Activated T-cell treated with anti-CD3 and anti-CD28 coated beads for 24 hours (primary cell): Measurements from ENCODE around the gene MSLN.
"Not testable (repeated sequence)": the region's sequence is repeated elsewhere in the genome, so short reads cannot be mapped to it uniquely, and the experiment has no call there.

Source experiments
- DNase-seq: peaks from one replicate; pipeline ENCODE4 v3.0.0-alpha.2; 2020; ENCODE audit warnings: low read depth

Gene MSLN

DNA sequence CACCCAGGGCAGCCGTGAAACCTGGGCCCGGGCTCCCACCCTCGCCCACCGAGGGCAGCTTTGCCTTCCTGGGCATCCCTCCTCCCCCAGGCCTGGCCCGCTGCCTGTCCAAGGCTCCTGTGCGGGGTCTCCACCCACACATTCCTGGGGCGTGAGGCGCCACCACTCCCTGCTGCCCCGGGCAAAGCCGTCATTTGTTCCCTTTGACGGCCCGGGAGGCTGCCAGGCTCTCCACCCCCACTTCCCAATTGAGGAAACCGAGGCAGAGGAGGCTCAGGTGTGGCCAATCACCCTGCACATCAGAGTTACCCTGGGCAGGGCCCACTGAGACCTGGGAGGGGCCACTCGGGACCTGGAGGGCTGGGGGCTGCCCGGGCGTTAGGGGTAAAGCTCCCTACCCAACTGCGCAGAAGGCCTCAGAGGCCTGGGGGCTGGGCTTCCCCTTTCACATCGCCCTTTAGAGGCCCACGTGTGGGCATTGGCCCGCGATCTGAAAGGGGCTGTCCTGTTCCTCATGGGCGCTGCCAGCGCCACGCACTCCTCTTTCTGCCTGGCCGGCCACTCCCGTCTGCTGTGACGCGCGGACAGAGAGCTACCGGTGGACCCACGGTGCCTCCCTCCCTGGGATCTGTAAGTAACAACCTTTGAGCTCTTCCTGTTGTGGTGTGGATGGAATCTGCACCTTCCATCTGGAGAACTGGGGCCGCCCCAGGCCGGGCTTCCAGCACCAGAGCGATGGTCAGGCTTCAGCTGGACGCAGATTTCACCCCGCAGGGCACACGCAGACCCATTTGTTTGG lies at the start of gene MSLN:
Gene MSLN, plus strand, starts transcription at position 190 of the 799 bp plus-strand sequence. CDS start 1,947 bp downstream, outside the sequence.
- DNase-seq: no peak

DNA sequence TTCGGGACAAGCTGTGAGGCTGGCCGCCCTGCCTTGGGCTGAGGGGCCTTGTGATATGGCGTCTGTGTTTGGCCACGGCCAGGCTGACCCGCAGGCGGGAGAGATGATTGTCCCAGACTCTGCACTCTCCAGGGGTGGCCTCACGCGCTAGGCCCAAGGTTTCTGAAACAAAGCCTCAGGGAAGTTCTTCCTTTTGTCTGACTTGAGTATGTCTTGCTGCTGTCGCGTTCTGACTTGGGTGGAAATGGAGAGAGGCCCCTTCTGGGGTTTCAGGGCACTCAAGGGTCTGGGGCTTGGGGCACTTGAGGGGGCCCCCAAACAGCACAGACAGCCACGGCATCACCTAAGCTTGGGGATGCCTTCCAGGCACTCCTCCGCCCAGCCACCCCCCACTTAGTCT lies 49.5 kb upstream of the MSLN start:
- DNase-seq: no peak

DNA sequence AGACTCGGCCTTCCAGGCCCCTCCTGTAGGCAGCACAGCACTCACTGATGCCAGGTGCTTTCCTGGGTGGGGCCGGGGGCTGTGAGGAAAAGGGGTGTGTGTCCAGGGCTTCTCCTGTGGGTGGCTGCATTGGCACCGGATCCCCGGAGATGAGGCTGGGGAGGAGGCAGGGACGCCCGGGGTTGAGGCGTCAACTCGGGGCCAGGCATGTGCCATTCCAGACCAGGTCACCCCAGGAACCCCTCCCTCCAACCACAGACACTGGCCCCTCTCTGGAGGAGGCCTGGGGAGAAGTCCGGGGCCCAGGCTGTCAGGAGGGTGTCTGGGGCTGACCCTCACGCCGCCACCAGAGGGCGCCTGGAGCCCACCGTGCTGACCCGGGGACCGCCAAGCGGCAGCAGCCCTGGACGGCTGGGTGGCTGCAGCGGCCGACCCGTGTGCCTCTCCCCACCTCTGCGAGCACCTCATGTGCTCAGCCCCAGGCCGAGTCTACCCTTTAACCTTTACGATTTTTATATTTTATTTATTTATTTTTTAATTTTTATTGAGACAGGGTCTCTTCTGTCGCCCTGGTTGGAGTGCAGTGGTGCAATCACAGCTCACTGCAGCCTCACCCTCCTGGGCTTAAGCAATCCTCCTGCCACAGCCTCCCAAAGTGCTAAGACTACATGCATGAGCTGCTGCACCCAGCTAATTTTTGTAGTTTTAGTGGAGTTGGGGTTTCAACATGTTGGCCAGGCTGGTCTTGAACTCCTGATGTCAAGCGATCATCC lies 48.8 kb upstream of the MSLN start:
- DNase-seq: peak; percentile 73

DNA sequence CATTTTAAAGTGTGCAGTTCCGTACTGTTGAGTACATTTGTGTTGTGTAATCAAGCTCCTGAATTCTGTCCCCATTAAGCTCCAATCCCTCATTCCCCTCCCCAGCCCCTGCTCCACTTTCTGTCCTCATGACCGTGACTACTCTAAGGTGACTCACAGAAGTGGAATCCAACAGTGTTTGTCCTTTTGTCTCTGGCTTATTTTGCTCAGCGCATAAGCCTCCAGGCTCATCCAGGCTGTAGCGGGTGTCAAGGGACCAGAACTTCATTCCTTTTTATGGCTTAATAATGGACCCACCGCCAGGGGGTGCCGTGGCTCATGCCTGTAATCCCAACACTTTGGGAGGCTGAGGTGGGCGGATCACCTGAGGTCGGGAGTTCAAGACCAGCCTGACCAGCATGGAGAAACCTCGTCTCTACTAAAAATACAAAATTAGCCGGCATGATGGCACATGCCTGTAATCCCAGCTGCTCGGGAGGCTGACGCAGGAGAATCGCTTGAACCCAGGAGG lies 47.7 kb upstream of the MSLN start:
- DNase-seq: not testable (repeated sequence)

GRCh38 chr16:714079-714478 lies 46.5 kb upstream of the MSLN start:
- DNase-seq: no peak

DNA sequence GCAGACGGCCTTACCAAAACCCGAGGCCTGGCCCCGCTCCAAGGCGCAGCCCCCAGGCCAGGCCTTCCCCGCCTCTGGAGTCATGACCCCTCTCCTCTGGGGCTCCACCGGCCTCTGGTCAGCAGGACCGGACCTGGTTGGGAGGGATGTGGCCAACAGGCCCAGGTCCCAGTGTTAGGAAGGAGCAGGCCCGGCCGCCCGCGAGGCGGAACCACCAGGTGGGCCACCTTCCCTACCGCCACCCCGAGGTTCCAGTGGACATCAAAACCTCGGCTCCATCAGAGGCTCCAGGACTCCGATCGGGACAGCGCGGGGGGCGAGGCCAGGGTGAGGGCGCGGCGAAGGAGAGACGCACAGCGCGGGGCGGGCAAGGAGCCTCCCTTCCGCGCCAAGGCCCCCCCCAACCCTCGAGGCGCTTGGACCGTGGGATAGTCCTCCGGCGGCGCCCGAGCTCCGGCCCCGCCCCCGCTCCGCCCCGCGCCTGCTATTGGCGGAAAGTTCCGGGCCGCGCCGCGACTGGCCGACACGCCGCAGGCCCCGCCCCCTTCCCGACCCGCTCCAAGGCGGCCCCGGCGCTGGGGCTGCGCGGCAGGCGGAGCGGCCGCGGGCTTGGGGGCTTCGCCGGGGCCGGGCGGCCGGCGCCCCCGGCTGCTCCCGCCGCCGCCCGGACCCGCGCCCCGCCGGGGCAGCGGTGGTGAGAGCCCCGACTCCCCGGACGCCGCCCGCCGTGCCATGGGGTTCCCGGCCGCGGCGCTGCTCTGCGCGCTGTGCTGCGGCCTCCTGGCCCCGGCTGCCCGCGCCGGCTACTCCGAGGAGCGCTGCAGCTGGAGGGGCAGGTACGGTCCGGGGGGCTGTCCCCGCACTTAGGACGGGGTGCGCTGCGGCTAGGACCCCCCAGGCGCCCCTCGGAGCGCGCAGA lies 45.7 kb upstream of the MSLN start, which contains the start of gene METRN:
Gene METRN, plus strand, starts transcription at position 561 of the 919 bp plus-strand sequence. Its CDS starts 172 bp downstream, at position 733.
- DNase-seq: peak; percentile 86

- DNase-seq: no peak
Measured at GRCh38 chr16:715477-716199, 44.9 kb upstream of the MSLN start.

DNA sequence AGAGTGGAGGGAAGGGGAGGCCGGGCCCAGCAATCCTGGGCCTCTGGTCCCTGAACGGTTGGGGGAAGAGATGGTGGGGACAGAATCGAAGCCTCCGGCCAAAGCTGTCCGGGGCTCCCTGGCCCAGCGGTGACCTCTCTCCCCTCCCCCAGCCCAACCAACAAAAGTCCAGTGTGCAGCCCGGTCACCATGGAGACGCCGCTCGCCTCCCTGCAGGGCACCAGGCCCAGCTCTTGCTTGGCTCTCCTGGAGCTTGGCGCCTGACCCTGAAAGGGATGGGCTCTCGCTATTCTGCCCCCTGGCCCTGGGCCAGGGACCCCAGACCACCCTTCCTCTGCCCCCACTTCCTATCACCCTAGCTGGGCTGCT lies 44.4 kb upstream of the MSLN start:
- DNase-seq: no peak

- no peak for DNase-seq
Measured at GRCh38 chr16:716768-717325, 43.7 kb upstream of the MSLN start.

- DNase-seq: no peak
Measured at GRCh38 chr16:717450-718245, 42.9 kb upstream of the MSLN start.

DNA sequence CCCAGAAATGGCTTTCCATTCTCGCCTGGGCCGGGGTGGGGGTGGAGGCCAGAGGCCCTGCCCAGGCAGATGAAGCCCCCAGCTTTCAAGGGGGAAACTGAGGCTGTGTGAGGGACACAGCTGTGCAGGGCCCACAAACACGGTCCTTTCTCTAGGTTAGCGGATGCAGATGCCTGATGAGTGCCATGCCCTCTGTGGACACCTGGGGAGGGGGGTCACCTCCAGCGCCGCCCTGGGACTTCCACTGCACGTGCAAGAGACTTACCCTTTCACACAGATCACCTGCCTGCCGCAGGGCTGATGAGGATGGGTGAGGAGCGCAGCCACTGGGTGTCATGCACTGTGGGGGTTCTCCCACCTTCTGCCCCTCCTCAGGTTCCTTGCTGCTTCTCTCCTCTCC lies 42.1 kb upstream of the MSLN start:
- no peak for DNase-seq

DNA sequence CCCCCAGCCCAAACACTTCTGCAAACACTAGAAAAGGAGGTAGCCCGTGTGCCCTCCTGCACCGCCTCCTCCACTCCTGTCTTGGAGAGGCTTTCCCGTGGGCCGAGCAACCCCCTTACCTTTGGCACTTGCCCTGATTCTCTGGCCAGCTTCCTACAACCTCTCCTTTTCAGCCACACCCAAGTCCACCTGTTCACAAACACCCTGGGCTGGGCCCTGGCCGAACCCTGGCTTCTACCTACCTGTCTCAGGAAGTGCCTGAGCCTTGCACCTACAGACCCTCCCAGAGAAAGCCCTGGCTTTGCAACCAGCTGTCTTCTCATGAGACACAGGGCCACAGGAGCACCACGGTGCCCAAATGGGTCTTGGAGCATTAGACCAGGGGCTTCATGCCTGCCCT lies 41.6 kb upstream of the MSLN start:
- DNase-seq: no peak

DNA sequence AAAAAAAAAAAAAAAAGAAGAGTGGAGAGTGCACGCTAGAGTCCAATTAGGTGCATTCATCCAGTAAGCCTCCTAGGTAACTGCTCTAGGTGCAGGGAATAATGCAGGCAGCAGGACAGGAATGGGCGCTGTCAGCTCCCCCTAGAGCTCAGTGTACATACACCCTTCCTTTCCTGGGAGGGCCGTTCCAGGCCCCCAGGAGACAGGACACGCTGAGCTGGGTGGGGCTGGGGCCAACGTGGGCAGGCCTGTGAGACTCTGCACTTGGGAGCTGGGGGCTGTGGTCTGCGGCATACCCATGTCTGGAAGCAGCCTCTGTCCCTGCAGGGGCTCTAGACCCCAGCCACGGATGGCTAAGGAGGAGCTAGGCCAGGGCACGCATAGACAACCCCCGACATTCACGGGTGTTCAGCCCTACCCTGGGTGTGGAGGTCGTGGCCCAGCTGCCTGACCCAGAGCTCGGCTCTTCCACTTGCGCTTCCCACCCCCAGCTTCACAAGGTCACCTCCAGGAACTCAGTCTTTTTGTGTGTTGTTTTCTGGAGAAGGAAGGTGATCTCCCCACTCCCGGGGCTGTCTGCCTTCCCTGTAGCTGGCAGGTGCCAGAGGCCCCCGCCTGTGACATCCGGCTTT lies 40.6 kb upstream of the MSLN start:
- DNase-seq: no peak

- DNase-seq: peak; percentile 38
Measured at GRCh38 chr16:720447-720989, 40.0 kb upstream of the MSLN start.

DNA sequence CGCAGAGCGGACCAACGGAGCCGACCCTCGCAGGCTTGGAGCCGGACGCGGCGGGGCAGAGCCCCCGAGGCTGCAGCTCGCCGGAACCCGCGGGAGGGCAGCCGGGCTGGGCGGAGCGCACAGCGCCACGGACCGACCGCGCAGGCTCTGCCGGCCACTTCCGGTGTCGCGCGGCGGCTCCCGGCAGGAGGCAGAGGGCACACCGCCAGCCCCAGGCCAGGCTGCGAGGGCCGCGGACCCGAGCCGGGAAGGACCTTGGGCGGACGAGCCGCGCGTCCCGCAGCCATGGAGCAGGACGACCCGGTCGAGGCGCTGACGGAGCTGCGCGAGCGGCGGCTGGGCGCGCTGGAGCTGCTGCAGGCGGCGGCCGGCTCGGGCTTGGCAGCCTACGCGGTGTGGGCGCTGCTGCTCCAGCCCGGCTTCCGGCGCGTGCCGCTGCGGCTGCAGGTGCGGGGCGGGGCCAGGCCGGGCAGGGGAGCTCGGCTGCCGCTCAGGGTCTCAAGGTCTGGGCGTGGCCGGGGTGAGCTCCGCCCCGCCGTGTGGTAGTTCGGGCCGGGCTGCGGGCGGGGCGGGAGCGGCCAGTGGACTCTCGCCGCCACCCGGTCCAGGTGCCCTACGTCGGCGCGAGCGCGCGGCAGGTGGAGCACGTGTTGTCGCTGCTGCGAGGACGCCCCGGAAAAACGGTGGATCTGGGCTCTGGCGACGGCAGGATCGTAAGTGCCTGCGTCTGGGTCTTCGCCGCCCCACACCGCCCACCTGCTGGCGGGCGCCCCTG lies 39.4 kb upstream of the MSLN start, which contains the start of gene ANTKMT:
Gene ANTKMT, plus strand, starts transcription at position 157 of the 775 bp plus-strand sequence. Its CDS starts 129 bp downstream, at position 286.
- DNase-seq: peak; percentile 68

- DNase-seq: no peak
Measured at GRCh38 chr16:721765-722540, 38.6 kb upstream of the MSLN start.

DNA sequence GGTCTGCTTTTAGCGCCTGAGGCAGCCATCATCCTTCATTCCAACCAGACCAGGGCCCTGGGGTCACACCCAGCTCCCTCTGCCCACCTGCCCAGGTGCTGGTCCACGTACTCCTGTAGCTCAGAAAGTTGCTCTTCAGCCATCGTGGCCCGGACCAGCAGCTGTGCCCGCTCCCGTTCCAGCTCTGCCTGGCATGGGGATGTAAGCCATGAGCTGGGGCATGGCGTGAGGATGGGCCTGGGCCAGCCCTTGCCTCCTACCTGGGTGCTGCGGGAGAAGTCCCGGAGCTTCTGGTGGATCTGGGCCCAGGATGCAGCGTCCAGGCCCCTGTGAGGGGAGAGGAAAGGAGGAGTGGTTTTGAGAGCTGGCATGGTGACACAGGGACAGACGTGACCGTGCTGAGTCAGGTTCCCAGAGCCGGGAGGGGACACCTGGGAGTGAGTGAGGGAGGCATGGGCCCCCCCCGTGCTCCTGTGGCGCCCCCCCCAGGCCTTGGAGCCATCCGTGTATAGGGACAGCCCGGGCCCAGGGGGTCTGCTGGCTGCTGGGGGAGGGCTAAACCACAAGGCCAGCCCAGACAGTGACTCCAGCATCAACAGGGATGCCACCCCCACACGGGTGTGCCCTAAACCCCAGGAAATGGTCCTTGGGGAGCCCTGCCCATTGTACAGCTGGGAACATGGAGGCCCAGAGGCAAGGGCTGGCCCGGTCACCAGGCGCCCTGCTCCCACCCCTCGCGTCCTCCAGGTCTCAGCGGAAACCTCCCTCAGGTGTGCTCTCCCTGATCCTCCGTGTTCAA lies 37.5 kb upstream of the MSLN start:
- no peak for DNase-seq
